D721Med (cell line): ENCODE data around the gene ZBED4.

Experiments used
- DNase-seq: peaks from one replicate; pipeline ENCODE4 v3.0.0; 2011; ENCODE audit warnings: low spot score; ENCODE audit not compliant: insufficient read length
- FAIRE-seq: peaks from 2 replicates; lab custom pipeline; 2011; peaks lifted over from hg19 to GRCh38; lab: Jason Lieb, UNC
- CTCF ChIP-seq: IDR thresholded peaks from 2 replicates; pipeline ENCODE4 v1.5.1; 2012; ENCODE audit warnings: mild to moderate bottlenecking, control low read depth; ENCODE audit not compliant: insufficient read depth; ENCODE audit errors: missing control alignments

ZBED4 gene

DNA sequence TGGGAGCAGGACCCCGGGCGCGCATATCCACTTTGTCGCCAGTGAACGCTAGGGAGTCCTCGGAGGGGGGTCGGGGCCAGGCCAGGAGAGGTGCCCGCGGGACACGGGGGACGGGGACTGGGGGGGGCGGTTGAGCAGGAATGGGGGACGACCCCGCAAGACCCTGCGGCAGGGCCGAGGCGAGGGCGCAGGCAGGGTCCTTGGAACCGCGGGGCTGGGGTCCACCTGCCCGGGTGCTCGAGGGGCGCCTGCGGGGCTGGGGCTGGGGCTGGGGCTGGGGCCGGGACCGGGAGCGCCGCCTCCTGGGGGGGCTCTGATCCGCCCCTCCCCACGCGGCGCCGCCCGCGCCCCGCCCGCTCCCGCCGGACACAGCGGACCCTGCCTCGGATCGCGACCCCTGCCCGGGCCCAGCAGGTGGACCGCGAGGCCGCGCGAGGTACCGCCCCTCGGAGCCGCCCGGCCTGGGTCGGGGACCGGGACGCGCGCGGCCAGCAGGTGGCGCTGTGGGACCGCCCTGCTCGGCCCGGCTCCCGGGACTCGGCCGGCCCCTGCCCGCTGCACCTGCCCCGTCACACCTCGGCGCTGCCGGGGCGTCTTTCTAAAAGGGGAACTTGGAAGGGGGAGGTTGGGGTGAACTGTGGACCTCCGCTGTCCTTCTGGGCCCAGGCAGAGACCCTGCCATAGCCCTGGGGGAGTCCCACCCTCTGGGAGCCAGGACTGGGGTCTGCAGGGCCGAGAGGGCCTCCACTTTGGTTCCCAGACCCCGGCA, 75.8 kb downstream of the ZBED4 start:
- DNase-seq (peak; percentile 56), FAIRE-seq (no peak)
- TF ChIP-seq CTCF = peak; percentile 68

DNA sequence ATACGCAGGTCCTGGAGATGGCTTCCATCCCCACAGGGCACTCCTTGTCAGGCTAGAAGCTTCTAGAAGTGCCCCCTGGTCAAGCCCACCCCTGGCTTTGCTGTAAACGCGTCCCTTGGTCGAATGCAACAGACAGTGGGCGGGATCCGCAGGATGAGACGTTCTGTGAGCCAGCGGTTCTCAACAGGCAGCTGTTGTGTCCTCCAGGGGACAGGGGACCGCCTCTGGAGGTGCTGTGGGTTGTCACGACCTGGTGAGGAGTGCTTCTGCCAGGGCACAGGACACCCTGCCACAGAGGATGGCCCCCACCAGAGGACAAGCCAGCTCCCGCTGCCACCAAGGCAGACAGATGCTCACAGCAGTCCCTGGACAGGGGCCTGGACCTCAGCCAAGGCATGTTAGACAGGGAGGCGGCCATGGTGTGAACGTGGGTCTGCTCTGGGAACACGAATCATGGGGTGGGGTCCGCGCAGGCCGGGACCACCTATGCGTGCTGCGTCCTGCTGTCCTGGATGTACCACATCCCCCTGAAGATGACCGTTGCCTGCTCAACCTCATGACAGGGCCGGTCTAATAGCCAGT, 76.4 kb downstream of the ZBED4 start:
- no peak for DNase-seq
- no peak for FAIRE-seq

GRCh38 chr22:49930596-49931412, 77.2 kb downstream of the ZBED4 start:
- FAIRE-seq (no peak), DNase-seq (no peak)
- TF ChIP-seq CTCF = peak; percentile 49

More for the DNA sequence above, 76.4 kb downstream of the ZBED4 start:
- no peak for TF ChIP-seq CTCF

DNA sequence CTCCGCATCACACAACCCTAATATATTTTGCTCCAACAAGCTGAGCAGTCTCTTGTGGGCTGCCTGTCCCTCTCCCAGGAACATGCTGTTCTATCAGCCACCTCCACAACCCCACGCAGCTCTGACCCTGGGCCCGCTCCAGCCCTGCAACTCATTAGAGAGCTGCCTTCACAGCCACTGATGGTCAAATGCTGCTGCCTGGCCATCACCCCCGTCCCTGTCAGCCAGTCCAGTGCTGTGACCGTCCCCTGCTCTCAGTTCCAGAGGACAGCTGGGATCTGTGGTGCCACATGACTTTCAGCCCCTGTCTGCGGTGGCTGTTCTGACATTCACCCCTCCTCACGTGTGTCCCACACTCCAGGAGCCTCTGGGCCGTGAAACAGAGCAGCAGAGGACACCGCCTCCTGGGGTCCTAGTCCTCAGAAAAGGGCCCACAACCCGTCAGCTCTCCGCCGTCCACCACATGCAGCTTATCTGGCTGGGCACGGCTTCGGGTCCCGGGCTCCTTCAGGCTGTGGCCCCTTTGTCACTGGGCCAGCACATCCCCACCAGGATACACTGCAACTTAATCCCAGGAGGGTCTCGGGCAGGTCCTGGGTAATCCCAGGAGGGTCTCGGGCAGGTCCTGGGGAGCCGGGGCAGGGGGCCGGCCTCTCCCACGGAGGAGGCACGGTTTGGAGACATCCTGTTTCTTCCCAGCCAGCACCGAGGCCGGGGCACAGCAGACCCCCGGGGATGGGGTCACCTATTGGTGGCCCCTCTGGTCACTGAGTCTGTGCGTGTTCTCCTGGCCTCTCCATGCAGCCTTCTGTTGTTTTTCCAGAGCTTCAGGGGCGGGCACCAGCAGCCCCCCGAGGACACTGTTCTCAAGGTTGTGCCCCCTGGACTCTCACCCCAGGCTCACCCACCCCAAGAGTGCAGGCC, 79.9 kb downstream of the ZBED4 start:
- DNase-seq (no peak), FAIRE-seq (no peak)
- TF ChIP-seq CTCF = no peak

GRCh38 chr22:49934160-49934890, 80.7 kb downstream of the ZBED4 start:
- no peak for FAIRE-seq
- TF ChIP-seq CTCF = no peak
- DNase-seq = no peak
